GM21528 (cell line): ENCODE data around the gene EGFL8.
"Not testable (repeated sequence)": the region's sequence is repeated elsewhere in the genome, so short reads cannot be mapped to it uniquely, and the experiment has no call there.

Experiments
- ATAC-seq: cut with Tn5 transposase; IDR thresholded peaks from one replicate; pipeline ENCODE4 v1.9.1; 2021; ENCODE audit warnings: mild to moderate bottlenecking, moderate library complexity; ENCODE audit not compliant: unreplicated experiment, low FRiP score

Gene EGFL8

DNA sequence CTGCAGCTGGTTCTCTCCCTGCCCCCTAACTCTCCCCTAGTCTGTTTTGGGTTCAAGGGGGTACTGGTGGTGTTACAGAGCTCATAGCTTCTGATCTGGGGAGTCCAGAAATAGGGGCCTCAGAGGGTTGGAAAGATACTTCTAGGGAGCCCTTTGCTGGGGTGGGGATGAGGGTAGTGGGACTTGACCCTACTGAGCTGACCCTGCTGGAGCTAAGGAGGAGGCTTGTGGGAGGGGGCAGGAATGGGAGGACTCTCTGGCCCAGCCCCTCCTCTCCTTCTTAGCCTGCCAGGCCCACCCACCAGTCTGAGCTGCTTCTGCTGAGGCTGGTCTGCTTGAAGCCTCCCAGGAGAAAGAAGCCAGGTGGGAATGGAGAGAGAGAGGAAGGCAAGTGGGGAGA lies at the start of gene EGFL8:
EGFL8 (plus strand) TSS at position 301 of the 400 bp plus-strand sequence. CDS start 1,571 bp downstream, outside the sequence.
- no peak for ATAC-seq

DNA sequence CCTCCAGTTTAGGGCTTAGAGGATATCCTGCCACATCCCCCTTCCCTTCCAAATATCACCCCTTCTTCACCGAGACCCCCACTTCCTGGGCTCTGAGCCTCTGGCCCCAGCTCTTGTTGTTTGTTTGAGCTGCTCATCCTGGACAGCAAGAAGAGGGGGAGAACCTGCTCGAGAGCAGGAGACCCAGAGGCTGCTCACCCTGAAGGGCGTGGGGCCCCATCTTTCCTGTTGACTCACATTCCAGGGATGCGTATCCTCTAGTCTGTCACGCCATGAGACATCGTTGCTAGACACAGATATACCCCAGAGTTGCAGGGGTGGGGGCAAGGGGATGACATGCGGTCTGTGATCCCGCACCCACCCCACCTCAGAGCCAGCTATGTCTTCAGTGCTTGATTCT lies 49.6 kb upstream of the EGFL8 start:
- ATAC-seq, result no peak

DNA sequence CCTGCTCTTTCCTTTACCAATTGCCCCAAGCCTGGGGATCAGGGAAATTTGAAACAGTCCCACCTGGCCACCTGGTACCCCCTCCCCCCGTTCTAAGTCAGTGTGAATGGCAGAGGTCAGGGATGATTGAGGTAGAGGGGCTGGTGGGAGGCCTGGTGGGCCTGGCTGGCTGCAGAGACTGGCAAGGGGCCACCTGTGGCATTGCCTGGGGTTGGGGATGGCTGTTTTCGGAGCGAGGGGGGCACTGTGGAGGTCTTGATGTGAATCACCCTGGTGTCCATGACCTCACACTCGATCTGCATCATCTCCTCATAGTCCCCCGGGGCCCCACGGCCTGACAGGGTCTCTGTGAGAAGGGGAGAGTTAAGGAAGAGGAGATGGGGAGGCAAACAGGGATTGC lies 48.8 kb upstream of the EGFL8 start:
- ATAC-seq, result no peak

DNA sequence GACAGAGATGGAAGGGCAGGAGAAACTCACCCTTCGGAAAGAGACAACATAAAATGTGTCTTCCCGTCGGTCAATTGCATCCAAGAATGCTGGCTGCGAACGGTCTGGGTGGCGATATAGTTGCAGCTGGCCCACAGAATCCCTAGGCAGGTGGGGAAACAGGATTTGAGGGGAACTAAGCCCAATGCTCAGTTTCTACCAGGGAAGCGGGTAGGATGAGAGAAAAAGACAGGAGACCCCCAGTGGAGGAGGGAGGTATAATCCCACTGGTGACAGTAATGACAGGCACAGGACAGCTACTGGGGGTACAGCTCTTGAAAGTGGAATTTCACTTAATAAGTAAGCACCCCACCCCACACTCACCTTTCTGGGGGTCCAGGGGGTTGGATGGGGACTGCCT lies 47.7 kb upstream of the EGFL8 start:
- ATAC-seq, result no peak

DNA sequence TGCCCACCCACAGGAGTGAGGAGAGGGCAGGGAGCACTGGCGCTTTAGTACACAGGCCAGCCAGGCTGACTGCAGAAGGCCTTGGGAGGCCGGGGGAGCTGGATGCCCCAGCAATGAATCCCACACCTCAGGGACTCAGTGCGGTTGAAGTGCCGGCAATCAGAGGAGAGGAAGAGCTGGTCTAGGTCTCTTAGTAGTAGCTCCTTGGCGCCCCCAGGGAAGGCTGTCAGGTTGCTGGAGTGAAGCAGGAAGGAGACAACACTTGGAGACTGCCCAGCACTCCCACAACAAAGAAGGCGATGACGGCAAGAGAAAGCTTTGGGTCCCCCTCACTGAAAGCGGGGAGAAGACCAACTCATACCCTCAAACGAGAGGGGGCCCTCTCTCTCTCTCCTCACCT lies 46.9 kb upstream of the EGFL8 start:
- ATAC-seq, result no peak

DNA sequence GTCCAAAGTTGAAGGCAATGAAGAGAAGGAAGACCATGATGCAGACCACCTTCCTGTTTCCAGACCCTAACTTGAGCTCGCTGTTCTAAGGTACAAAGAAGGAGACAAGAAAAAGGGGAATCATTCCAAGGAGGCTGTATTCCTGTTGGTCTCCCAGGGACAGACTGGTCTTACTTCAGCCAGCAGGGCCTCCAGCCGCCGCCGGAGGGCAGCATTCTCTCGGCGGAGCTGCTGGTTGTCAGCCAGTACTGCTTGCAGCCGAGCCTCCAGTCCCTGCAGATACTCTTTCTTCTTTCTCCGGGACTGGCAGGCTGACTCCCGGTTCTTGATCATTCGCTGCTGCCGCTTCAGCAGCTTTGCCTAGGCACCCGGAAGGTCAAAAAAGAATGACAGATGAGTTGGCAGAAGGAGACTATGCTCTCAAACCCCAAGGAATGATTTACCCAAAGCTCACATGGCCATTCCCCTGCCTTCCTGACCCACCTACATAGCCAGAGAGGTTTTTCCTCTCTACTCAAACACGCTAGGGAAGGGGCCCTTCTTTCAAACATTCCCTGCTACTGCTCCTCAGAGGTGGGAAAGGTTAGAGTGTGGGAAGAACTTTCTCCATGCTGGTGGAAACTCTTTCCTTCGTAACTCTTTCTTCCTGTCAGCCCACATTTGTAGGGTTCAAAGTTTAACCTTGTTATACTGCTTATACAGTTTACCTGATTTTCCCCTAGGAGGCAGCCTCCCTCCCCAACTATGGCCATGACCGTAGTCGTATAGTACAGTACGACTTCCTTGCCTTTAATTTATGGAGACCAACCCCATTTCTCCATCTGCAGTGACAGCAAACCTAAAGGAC lies 45.4 kb upstream of the EGFL8 start:
- ATAC-seq, result no peak

DNA sequence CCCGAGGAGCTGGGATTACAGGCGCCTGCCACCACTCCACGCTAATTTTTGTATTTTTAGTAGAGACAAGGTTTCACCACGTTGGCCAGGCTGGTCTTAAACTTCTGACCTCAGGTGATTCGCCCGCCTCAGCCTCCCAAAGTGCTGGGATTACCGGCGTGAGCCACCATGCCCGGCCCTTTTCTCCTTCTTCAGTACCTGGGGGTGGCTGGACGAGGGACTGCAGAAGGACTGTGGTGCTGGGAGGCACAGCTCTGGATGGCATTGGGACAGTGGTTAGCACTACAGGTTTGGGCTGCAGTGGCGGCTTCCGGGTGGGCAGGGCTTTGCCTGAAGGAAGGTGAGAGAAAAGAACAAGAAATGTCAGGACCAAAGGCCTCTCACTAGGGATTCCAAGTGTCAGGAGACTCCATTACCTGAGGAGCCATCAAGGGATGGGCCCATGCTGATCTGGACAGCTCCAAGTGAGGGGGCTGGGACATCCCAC lies 43.8 kb upstream of the EGFL8 start:
- no peak for ATAC-seq

DNA sequence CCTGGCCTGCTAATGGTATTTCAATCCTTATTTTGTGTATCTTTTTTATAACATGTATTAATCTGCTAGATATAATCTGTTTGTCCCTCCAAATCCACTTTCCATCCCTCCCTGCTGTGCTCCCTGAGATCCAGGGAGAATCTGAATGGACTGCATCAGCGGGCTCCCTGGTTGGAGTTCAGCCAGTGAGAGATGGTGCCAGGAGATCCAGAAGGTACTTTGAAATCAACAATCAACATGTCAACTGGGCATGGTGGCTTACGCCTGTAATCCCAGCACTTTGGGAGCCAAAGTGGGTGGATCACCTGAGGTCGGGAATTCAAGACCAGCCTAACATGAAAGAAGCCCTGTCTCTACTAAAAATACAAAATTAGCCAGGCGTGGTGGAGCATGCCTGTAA lies 40.7 kb upstream of the EGFL8 start:
- ATAC-seq, result no peak

DNA sequence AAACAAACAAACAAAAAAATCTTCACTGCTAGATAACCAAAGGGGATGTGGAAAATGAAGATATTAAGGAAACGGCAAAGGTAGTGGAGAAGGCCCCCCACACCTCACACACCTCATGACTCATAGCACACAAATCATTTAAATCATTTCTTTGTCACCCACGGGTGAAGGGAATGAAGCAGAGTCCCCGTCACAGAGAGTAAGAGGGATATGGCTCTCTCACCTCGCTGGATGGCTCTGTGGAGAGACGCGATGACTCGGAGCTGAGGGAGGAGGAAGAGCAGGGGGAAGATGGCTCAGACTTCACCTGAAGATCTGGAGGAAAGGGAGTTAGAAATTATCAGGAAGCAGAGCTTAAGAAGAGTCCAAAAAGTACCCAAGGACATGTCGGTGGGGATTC lies 37.5 kb upstream of the EGFL8 start:
- ATAC-seq, result no peak

DNA sequence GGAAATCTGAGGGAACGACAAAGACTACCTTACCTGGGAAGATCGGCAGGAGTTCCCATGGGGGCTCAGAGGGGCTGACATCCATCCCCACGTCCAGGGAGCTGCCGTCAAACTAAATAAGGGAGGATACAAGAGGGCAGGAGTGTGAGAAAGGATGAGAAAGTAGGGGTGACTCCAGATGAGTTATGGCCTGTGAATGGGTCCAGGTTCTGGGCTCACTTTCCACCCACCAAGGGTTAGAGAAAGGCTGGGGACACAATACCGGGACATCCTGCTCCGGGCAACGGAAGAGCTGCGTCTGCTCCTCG lies 37.0 kb upstream of the EGFL8 start:
- no peak for ATAC-seq

DNA sequence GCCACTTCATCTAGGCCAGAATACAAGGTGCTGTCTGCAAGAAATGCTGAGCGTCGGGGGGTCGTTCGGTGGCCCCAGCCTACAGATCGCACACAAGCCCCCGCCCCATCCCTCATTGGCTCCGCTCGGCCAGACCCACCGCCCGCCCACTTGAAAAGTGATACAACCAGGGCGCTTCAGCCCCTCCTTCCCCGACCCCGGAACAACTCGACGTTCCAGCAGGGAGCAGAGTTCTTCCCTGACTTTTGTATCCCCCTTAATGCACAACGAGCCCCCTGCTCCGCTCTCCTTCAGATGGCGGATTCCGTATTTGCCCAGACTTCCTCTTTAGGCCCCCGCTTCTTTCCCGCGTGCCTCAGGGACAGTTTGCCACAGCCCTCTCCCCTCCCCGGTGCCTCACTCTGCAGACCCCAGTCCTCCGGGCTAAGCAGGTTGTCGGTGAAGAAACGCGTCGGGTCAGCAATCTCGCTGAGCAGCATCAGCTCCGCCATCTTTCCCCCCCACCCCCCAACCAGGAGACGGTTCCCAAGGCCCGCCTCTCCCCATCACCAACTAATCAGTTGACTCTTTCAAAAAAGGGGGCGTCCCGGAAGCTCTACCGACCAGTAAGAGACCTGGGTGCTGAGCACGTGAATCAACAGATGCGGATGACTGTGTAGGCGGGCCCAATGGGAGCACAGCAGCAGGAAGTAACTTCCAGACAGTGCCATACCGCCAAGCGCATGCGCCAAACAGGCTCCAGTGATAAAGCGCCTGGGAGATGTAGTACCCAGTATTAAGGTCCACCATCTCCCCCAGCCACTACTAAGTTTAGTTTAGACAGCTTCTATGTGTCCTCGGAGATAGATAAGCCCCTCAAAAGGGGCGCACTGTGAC lies 36.4 kb upstream of the EGFL8 start, which contains the start of gene ATF6B:
ATF6B (minus strand) TSS at position 530 of the 876 bp plus-strand sequence; CDS start at position 491, 39 bp downstream.
- ATAC-seq, result peak; percentile 81

DNA sequence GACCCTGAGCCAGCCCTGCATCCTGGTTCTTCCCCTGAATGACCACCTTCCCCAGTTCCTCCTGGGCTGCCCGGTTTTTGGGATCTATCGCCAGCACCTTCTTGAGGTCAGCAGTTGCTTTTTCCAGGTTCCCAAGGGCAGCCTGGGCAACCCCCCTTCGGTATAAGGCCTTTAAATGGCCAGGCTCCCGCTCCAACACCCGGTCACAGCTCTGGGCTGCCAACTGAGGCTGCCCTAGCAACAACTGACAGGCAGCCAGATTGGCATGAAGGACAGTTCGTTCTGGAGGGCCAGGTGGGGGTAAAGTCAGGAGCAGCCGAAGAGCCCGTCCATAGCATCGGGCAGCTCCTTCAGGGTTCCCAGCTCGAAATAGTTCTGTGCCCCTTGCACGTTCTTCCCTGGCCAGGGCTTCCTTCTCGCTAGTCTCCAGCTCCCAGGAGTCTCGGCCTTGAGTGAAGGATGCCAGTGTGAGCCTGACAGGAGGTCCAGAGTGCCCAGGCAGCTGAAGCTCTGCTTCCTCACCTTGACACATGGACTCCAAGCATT lies 35.6 kb upstream of the EGFL8 start:
- ATAC-seq, result no peak

DNA sequence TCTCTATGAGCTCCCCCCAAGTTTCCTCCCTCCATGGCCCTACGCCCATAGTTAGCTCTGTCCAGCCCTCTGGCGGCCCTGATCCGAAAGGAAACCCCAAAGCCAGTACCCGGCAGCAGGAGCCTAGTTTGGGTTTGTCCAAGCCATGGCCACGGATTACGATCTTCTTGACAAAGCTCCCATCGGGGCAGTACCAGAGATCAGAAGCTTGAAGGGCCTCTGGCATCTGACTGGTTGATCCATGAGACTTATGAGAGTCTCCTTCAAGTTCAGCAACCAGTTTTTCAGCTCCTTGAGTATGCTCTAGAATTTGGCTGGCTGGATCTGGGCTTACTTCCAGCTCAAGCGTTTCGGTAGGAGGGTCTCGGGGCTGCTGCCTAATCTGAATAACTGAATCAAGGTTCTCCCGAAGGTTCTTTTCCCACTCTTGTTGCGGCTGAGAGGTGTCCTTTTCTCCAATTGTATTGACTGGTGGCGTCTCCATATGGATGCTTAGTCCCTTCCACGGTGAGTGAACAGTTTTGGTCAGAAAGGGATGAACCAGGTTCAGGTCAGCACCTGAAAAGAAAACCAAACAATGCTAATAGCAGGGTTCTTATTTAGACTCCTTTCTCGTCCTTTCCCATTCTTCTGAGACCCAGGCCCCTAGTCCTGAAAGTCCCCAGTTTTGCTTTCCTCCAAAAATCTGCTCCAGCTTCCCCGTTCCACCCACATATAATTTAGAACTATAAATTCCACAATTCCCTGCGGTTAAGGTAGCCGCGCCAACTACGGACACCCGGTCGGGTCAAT lies 34.9 kb upstream of the EGFL8 start:
- ATAC-seq, result peak; percentile 7

DNA sequence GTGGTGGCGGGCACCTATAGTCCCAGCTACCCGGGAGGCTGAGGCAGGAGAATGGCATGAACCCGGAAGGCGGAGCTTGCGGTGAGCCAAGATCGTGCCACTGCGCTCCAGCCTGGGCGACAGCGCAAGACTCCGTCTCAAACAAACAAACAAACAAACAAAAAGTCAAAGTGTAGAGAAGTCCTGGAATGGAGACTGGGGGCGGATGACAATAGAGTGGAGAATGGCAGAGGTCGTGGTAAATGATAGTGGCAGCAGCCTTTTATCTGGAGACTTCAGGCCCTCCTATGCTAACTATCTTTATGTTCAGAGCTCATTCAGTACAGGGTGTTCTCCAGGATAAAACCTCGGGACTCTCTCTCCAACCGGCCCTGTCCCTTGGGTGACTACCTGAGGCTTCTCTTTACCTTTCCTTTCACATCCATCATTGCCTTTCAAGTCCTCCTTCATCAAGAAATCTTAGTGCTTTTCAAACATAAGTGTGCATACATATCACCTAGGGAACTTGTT lies 32.9 kb upstream of the EGFL8 start:
- ATAC-seq, result no peak

DNA sequence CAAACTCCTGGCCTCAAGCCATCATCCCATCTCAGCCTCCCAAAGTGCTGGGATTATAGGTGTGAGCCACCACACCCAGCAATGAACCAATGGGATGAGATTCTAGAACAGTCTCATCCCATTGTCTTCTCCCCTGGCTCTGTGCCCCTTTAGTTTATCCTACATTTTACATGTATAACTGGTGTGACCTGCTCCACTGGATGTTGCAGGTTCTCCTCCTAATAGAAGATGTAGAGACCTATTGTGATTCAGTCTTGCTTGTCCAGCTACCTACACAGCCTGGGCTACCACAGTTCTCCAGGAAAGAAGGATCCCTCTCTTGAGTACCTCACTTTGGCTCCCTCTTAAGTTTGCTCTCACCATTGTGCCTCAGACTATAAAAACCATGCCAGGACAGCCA lies 32.3 kb upstream of the EGFL8 start:
- ATAC-seq, result no peak

DNA sequence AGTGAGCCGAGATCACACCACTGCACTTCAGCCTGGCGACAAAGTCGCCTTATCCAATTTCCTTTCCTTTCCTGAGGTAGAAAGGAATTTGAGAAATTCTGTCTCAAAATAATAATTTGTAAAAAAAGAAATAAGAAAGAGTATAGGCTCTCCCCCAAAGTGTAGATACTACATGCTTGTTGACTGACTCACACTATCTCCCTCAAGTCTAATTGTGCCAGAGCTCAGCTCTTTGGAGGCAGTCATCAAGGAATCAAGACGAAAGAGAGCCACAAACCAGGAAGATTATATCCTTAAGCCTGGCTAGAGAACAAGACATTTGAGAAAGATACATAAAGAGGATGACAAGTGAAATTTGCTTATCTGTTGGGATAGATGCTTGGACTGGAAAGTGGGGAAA lies 30.6 kb upstream of the EGFL8 start:
- ATAC-seq, result no peak

DNA sequence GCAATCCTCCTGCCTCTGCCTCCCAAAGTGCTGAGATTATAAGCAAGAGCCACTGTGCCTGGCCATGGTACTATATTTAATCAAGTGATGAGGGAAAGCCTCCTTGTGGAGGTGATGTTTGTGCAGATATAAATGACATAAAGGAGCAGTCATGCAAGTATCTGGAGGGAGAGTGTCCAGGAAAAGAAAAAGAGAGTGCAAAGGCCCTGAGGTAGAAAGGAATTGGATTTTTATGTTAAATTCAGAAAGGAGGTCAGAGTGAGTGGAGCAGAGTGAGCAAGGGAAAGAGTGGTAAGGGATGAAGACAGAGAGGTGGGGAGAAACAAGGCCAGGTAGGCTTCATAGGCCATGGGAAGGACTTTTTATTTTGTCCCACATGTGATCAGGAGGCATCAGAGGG lies 26.9 kb upstream of the EGFL8 start:
- ATAC-seq, result no peak

DNA sequence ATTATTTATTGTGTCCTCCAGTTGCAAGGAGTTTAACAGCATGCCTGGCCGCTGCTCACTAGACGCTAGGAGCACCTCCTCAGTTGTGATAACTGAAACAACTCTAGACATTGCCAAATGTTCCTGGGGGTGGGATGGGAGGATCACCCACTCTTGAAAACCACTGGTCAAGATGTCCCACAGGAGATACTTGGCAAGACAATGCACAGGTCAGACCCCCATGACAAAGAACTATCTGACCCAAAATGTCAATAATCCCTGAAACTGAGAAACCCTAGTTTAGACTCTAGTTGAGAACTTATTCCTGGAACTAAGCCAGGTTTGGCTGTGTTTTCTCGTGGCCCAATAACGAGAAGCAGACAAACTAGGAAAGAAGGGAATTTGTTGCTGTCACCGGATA lies 24.8 kb upstream of the EGFL8 start:
- no peak for ATAC-seq

DNA sequence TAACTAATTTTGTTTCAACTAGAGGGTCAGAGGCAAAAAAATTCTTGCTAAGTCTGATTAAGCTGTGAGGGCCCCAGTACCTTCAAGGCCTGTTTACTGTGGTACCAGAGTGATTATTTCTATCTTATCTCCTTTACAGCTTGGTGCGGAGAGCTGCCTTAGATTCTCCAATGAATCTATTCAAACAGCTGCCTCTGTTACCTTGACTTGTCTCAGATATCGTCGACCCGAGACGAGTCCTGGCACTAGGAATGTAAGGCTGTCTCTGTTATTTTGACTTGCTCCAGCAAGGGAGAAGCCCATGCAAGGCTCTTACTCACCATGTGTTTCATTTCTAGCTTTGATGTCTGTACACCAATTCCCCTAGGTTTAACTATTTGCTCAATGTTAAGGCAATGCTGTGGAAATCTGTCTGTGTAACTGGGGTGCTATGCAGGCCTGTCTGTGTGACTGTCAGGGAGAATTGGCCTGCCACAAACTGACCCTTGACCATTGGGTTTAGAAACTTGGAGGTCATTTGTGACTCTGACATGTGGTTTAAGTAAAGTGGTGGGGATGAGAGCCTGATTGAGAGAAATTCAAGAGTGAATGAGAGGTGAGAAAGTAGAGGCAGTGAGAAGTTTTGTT lies 23.9 kb upstream of the EGFL8 start:
- no peak for ATAC-seq

DNA sequence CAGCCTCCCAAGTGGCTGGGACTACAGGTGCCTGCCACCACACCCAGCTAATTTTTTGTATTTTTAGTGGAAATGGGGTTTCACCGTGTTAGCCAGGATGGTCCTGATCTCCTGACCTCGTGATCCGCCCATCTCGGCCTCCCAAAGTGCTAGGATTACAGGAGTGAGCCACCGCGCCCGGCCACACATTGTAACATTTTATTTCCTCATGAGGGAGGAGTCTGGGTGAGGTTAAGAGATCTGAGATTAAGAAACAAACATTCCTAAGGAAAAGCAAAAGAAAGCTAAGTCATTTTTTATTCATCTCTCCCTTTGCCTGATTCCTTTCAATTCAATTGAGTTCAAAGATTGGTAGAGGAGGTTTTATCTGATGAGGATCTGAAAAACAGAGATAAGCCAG lies 20.2 kb upstream of the EGFL8 start:
- not testable (repeated sequence) for ATAC-seq
